GM18907 (cell line): ENCODE measurements around the gene TTC36.
A peak's percentile ranks its signal among the peaks of the same experiment; 100 is the strongest.
"Not testable (repeated sequence)": the region's sequence is repeated elsewhere in the genome, so short reads cannot be mapped to it uniquely, and the experiment has no call there.

Experiments
- ATAC-seq: cut with Tn5 transposase; IDR thresholded peaks from one replicate; pipeline ENCODE4 v1.9.1; 2021; ENCODE audit warnings: mild to moderate bottlenecking, moderate library complexity; ENCODE audit not compliant: unreplicated experiment

Gene TTC36

GRCh38 chr11:118531597-118532084 lies 4.4 kb downstream of the TTC36 start:
- ATAC-seq, result no peak

- no peak for ATAC-seq
Observed at GRCh38 chr11:118532091-118532490, 4.8 kb downstream of the TTC36 start.

- ATAC-seq, result no peak
Observed at GRCh38 chr11:118532852-118533768, 5.8 kb downstream of the TTC36 start.

- no peak for ATAC-seq
Observed at GRCh38 chr11:118533769-118534729, 6.8 kb downstream of the TTC36 start.

- no peak for ATAC-seq
Observed at GRCh38 chr11:118535261-118535660, 8.0 kb downstream of the TTC36 start.

GRCh38 chr11:118536726-118537125 lies 9.5 kb downstream of the TTC36 start:
- ATAC-seq, result no peak

- ATAC-seq, result no peak
Observed at GRCh38 chr11:118537409-118537980, 10.2 kb downstream of the TTC36 start.

- ATAC-seq, result no peak
Observed at GRCh38 chr11:118544010-118544646, 16.9 kb downstream of the TTC36 start.

- ATAC-seq, result no peak
Observed at GRCh38 chr11:118544647-118545010, 17.4 kb downstream of the TTC36 start.

GRCh38 chr11:118545533-118545932 lies 18.3 kb downstream of the TTC36 start:
- no peak for ATAC-seq

GRCh38 chr11:118547132-118547531 lies 19.9 kb downstream of the TTC36 start:
- ATAC-seq, result no peak

- no peak for ATAC-seq
Observed at GRCh38 chr11:118552341-118552740, 25.1 kb downstream of the TTC36 start.

- no peak for ATAC-seq
Observed at GRCh38 chr11:118560806-118561205, 33.5 kb downstream of the TTC36 start.

- ATAC-seq, result no peak
Observed at GRCh38 chr11:118565051-118565450, 37.8 kb downstream of the TTC36 start.

- ATAC-seq, result no peak
Observed at GRCh38 chr11:118569670-118570069, 42.4 kb downstream of the TTC36 start.

- ATAC-seq, result no peak
Observed at GRCh38 chr11:118570787-118571186, 43.5 kb downstream of the TTC36 start.

GRCh38 chr11:118571701-118572060 lies 44.4 kb downstream of the TTC36 start:
- not testable (repeated sequence) for ATAC-seq

GRCh38 chr11:118572061-118572980 lies 45.0 kb downstream of the TTC36 start, which contains the start of gene ARCN1:
ARCN1 (plus strand) TSS chr11:118572409; CDS start chr11:118572548, 139 bp downstream.
- ATAC-seq, result peak; percentile 71

- peak; percentile 22 for ATAC-seq
Observed at GRCh38 chr11:118572981-118573550, 45.8 kb downstream of the TTC36 start.
